NT2/D1 (cell line): ENCODE measurements around the gene CRB1.

ENCODE experiments used
- DNase-seq: peaks from one replicate; pipeline ENCODE4 v3.0.0-alpha.2; 2011; ENCODE audit warnings: low read depth, low spot score
- H3K27me3 ChIP-seq: 2 replicates; pipeline ENCODE4 v1.6.0; 2011; ENCODE audit warnings: mild to moderate bottlenecking; ENCODE audit not compliant: insufficient read length, insufficient read depth
- H3K36me3 ChIP-seq: 2 replicates; pipeline ENCODE4 v1.6.1; 2011; ENCODE audit warnings: mild to moderate bottlenecking, low read length, mixed read lengths; ENCODE audit not compliant: insufficient read depth, insufficient read length
- H3K4me1 ChIP-seq: 2 replicates; pipeline ENCODE4 v1.5.1; 2011; ENCODE audit not compliant: insufficient read depth, insufficient read length
- H3K4me3 ChIP-seq: 2 replicates; pipeline ENCODE4 v1.5.1; 2011; ENCODE audit warnings: low read depth; ENCODE audit not compliant: insufficient read length
- H3K9ac ChIP-seq: 2 replicates; pipeline ENCODE4 v1.6.0; 2011; ENCODE audit warnings: low read depth; ENCODE audit not compliant: insufficient read length
- H3K9me3 ChIP-seq: 2 replicates; pipeline ENCODE4 v1.5.1; 2011; ENCODE audit warnings: mild to moderate bottlenecking, low read length; ENCODE audit not compliant: insufficient read depth
- SUZ12 ChIP-seq: IDR thresholded peaks from 2 replicates; pipeline ENCODE4 v1.6.1; 2011; ENCODE audit not compliant: insufficient read length, insufficient read depth; ENCODE audit errors: extremely low read depth
- YY1 ChIP-seq: IDR thresholded peaks from 2 replicates; pipeline ENCODE4 v1.6.1; 2011; ENCODE audit not compliant: insufficient read length, insufficient read depth
- ZNF274 ChIP-seq: IDR thresholded peaks from 2 replicates; pipeline ENCODE4 v1.6.1; 2011; ENCODE audit warnings: mild to moderate bottlenecking, low read depth, low read length

CRB1 gene

DNA sequence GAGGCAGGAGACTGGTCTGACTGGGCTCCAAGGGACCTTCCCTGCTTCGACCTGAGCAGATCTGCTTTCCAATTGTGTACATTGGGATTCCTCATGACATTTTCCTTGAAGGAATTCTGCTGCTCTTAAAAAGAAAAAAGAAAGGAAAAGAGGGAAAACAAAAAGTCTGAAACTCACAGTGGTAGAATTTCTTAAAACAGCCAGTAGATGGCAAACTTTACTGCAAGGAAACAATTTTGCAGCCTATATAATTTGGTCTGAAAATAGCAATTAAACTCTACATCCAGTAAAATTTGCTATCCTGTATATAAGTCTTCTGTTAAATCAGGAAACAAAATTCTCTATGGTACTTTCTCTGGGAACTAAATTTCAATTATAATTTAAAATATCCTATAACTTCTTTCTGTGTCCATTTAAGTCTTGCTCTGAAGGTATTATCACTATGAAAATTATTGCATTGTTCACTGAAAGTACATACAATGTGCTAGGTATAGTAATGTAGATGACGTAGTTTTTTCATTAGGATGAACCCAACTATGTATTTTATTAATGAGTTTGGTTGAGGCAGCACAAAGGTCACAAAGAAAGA is 59.8 kb downstream of the CRB1 start:
- Histone ChIP-seq H3K27me3 (no peaks in the 10 kb centered on the region), H3K9ac (no peak overlapping the region), H3K36me3 (no peaks in the 10 kb centered on the region), H3K4me3 (no peak overlapping the region), H3K9me3 (no peaks in the 10 kb centered on the region), H3K4me1 (no peaks in the 10 kb centered on the region)
- no peak for DNase-seq
- TF ChIP-seq YY1 (no peak), ZNF274 (no peak)

DNA sequence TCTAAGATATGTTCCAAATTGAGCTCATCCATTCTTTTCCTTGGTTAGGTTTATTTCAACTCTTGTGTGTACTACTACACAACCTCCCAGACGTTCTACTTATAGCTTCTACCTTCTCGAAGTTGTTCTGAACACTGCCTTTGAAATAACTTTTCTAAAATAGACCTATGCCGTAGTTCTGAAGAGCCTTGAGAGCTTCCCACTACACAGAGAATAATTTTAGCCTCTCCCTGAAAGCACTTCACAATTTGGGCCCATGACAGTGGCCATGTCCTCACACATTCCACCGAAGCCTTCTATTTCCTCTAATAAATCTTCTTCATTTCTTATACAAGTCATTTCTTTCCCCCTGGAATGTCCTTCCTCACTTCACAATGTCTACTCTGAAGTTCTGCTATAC is 62.2 kb downstream of the CRB1 start:
- TF ChIP-seq SUZ12 = no peak
- no peak for TF ChIP-seq YY1
- no peak for TF ChIP-seq ZNF274
- H3K9ac ChIP-seq = no peak overlapping the region
- no peaks in the 10 kb centered on the region for H3K9me3 ChIP-seq
- H3K27me3 ChIP-seq = no peaks in the 10 kb centered on the region
- H3K4me1 ChIP-seq = no peaks in the 10 kb centered on the region
- no peak for DNase-seq
- no peaks in the 10 kb centered on the region for H3K36me3 ChIP-seq
- no peak overlapping the region for H3K4me3 ChIP-seq

DNA sequence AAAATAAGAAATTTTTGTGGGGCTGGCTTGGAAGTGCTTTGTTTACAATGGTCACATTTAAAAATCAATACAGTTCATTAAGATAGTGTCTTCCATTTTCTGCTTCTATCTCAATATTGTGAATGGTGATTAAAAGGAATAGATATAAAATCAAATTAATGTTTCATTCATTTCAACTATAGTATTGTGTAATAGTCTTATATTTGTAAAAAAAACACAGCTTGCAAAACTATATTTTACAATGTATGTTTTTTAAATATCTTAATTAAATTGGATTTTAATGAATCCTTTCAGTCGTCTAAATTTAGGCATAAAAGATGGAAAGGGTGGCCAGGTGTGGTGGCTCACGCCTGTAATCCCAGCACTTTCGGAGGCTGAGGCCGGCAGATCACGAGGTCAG is 63.5 kb downstream of the CRB1 start:
- TF ChIP-seq YY1 (no peak), SUZ12 (no peak), ZNF274 (no peak)
- no peaks in the 10 kb centered on the region for H3K9me3 ChIP-seq

DNA sequence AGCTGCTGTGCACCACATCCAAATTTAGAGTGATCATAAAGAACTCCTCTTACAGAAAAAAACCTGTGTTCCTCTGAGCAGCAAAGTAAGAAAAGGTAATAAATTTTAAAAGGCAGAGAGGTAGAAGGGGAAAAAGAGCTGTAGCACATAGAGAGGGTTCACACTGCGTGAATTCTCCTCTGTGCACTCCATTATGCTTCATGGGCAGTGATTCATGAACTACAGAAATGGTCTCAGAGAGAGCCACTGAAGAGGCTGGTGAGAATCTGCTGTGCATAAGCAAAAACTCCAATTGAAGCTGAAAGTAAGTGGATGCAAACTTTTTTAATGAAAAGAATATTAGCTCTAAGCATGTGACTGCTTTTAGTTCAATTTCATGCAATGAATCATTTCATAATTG is 65.0 kb downstream of the CRB1 start:
- Histone ChIP-seq H3K9me3 (no peaks in the 10 kb centered on the region), H3K4me3 (no peak overlapping the region), H3K4me1 (no peaks in the 10 kb centered on the region), H3K9ac (no peak overlapping the region), H3K27me3 (no peaks in the 10 kb centered on the region), H3K36me3 (no peaks in the 10 kb centered on the region)
- no peak for TF ChIP-seq YY1
- TF ChIP-seq ZNF274 = no peak
- TF ChIP-seq SUZ12 = no peak
- DNase-seq = no peak

More for the DNA sequence above, 63.5 kb downstream of the CRB1 start:
- Histone ChIP-seq H3K36me3 (no peaks in the 10 kb centered on the region), H3K27me3 (no peaks in the 10 kb centered on the region), H3K4me3 (no peak overlapping the region), H3K4me1 (no peaks in the 10 kb centered on the region), H3K9ac (no peak overlapping the region)
- DNase-seq = no peak

DNA sequence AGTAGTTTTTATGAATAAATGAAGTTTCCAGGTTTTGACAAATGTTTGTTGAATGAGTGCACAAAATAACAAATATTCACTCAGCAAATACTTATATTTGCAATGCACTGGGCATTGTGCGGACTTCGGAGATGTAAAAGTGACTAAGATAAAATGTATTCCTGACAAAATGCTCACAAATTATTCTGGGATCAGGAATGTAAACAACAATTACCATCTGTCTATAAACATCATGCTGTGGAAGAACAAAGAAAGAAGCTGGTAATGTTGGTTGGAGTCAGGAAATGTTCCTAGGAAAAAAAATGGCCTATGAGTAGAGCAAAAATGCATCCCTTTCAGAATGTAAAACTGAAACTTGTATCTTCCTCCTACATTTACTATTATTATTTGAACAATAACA is 68.5 kb downstream of the CRB1 start:
- Histone ChIP-seq H3K36me3 (no peaks in the 10 kb centered on the region), H3K27me3 (no peaks in the 10 kb centered on the region), H3K4me3 (no peak overlapping the region), H3K9ac (no peak overlapping the region), H3K9me3 (no peaks in the 10 kb centered on the region), H3K4me1 (no peaks in the 10 kb centered on the region)
- no peak for DNase-seq
- TF ChIP-seq SUZ12 (no peak), ZNF274 (no peak), YY1 (no peak)

DNA sequence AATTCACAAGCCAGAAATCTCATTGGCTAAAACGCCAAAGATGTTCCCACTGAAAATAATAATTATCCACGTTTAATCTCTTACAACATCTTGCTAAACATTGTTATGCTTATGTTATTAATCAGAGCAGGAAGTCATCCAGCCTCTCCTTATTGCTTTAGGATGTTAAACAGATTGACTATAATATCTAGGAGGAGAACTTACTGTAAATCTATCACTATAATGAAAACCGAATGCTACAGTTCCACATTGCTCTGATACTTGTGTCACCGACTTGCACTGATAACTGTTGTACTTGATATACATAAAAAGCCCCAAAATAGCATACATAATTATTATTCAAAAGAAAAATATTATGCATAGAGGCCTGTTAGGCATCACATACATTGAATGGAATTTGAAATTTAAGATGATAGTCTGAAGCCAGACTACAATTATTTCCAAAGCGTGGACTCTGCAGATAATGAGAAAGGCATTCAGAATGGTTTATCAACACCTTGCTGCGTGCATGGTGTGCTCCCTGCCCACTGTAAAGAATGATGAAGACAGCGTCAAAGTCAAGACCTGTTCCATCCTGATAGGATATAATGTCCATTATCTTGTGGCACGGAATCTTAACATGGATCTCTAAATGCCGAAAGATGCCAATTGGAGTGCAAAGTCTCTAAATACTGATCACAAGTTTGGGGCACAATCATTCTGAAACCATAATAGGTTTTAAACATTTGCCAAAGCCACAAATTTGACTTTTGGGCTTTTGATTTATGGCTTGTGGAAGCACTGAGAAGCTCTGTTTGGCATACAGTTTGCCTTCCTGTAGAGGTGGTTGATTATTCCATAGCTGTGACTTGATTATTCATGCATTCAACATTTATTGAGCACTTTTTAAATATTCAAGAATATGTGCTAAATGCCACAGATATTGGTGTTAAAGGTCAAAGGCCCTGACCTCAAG is 71.3 kb downstream of the CRB1 start:
- H3K9me3 ChIP-seq = no peaks in the 10 kb centered on the region
- TF ChIP-seq SUZ12 (no peak), YY1 (no peak), ZNF274 (no peak)
- H3K4me1 ChIP-seq = no peaks in the 10 kb centered on the region
- no peaks in the 10 kb centered on the region for H3K27me3 ChIP-seq
- no peak overlapping the region for H3K9ac ChIP-seq
- H3K36me3 ChIP-seq = no peaks in the 10 kb centered on the region
- no peak for DNase-seq
- no peak overlapping the region for H3K4me3 ChIP-seq

DNA sequence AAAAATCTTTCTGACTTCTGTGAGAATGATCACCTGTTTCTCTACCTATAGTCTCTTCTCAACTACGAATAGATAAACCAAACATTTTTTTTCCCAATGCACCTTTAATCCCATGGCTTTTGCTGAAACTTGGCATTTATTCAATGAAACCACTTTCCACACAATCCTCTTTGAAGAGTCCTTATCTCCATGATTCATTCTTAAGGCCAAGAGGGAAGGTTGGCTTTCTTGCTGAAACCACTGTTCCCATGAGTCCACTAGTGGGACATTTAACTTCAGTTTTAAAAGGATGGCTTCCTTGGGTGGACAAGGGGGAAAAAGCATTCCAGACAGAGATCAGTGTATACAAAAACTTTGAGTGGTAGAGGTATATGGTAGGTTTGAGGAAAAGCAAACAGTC is 73.6 kb downstream of the CRB1 start:
- no peak overlapping the region for H3K4me3 ChIP-seq
- H3K9ac ChIP-seq = no peak overlapping the region
- H3K27me3 ChIP-seq = no peaks in the 10 kb centered on the region
- H3K9me3 ChIP-seq = no peaks in the 10 kb centered on the region
- H3K36me3 ChIP-seq = no peaks in the 10 kb centered on the region
- H3K4me1 ChIP-seq = no peaks in the 10 kb centered on the region
- DNase-seq = no peak
- TF ChIP-seq ZNF274 (no peak), YY1 (no peak), SUZ12 (no peak)
